Immature natural killer cell (primary cell): Measurements from ENCODE around the gene LCE1D. TPM values are rescaled to one million over a fixed set of nuclear protein-coding genes. Genes with fewer than 3 reads are reported as not detected.

Source experiments
- DNase-seq, 3 donors: peaks; one replicate each; pipeline ENCODE4 v3.0.0; 2022; ENCODE audit warnings: mixed read lengths in 1 of 3
- H3K27ac Mint-ChIP-seq, 6 donors: one replicate each; pipeline ENCODE4 v1.8.0; 2020; ENCODE audit warnings: mixed read lengths in 6 of 6, mild to moderate bottlenecking in 5 of 6, inconsistent platforms in 4 of 6, moderate library complexity in 3 of 6
- H3K27me3 Mint-ChIP-seq, 3 donors: one replicate each; pipeline ENCODE4 v1.8.0; 2020 to 2021; ENCODE audit warnings: low read depth in 3 of 3, mild to moderate bottlenecking in 3 of 3, mixed read lengths in 3 of 3, moderate library complexity in 3 of 3, inconsistent platforms in 1 of 3
- H3K36me3 Mint-ChIP-seq, 3 donors: one replicate each; pipeline ENCODE4 v1.8.0; 2020; ENCODE audit warnings: mixed read lengths in 3 of 3, inconsistent platforms in 2 of 3, mild to moderate bottlenecking in 2 of 3
- H3K4me1 Mint-ChIP-seq, 2 donors: one replicate each; pipeline ENCODE4 v1.8.0; 2020; ENCODE audit warnings: inconsistent platforms in 2 of 2, mild to moderate bottlenecking in 2 of 2, mixed read lengths in 2 of 2, moderate library complexity in 1 of 2
- H3K4me3 Mint-ChIP-seq, 5 donors: one replicate each; pipeline ENCODE4 v1.8.0; 2020; ENCODE audit warnings: mild to moderate bottlenecking in 5 of 5, mixed read lengths in 5 of 5, inconsistent platforms in 3 of 5, moderate library complexity in 3 of 5
- H3K9me3 Mint-ChIP-seq, 6 donors: one replicate each; pipeline ENCODE4 v1.8.0; 2020; ENCODE audit warnings: mild to moderate bottlenecking in 6 of 6, mixed read lengths in 6 of 6, inconsistent platforms in 4 of 6, moderate library complexity in 3 of 6
- polyA plus RNA-seq, 3 donors: library from polyadenylated mRNA; unstranded; fragments of 300-500 nt; fragmentation: Illumina TruSeq; gene quantifications; one replicate each; pipeline ENCODE4 v1.2.3, GENCODE V29; 2021

Gene LCE1D
- polyA plus RNA-seq, 3 donors from 2014 or later: not detected

GRCh38 chr1:152776361-152776760 lies 20.2 kb upstream of the LCE1D start:
- no peak for DNase-seq
- H3K27ac Mint-ChIP-seq: no peak overlapping the region
- peaks cover 5 to 29% (median 7%) of the 10 kb centered on the region in 3 donors for H3K27me3 Mint-ChIP-seq
- no peaks in the 10 kb centered on the region for H3K36me3 Mint-ChIP-seq
- H3K9me3 Mint-ChIP-seq: peaks cover 0 to 2% (median under 1%) of the 10 kb centered on the region in 6 donors
- no peaks in the 10 kb centered on the region for H3K4me1 Mint-ChIP-seq
- no peak overlapping the region for H3K4me3 Mint-ChIP-seq

GRCh38 chr1:152777510-152778137 lies 18.9 kb upstream of the LCE1D start:
- H3K27me3 Mint-ChIP-seq: peaks cover 5 to 27% (median 5%) of the 10 kb centered on the region in 3 donors
- no peak for DNase-seq
- peaks cover 0 to 2% (median under 1%) of the 10 kb centered on the region in 6 donors for H3K9me3 Mint-ChIP-seq
- H3K27ac Mint-ChIP-seq: no peak overlapping the region
- no peak overlapping the region for H3K4me3 Mint-ChIP-seq
- no peaks in the 10 kb centered on the region for H3K36me3 Mint-ChIP-seq
- H3K4me1 Mint-ChIP-seq: no peaks in the 10 kb centered on the region

GRCh38 chr1:152783095-152783494 lies 13.4 kb upstream of the LCE1D start:
- H3K9me3 Mint-ChIP-seq: peaks cover 0 to 2% (median 0%) of the 10 kb centered on the region in 6 donors
- no peak for DNase-seq

GRCh38 chr1:152786077-152786476 lies 10.4 kb upstream of the LCE1D start, which contains the start of gene LCE1E:
Gene LCE1E, plus strand, starts transcription at chr1:152786257. Its CDS starts 1,043 bp downstream, at chr1:152787300.
- Mint-ChIP-seq H3K36me3 (no peaks in the 10 kb centered on the region), H3K4me1 (no peaks in the 10 kb centered on the region), H3K4me3 (no peak within 1 kb of the TSS), H3K27me3 (peaks cover 5 to 13% (median 6%) of the 10 kb centered on the region in 3 donors), H3K27ac (no peak within 1 kb of the TSS), H3K9me3 (peaks cover 0 to 2% (median 0%) of the 10 kb centered on the region in 6 donors)
- no peak for DNase-seq

More at GRCh38 chr1:152783095-152783494, 13.4 kb upstream of the LCE1D start:
- Mint-ChIP-seq H3K27ac (no peak overlapping the region), H3K4me3 (no peak overlapping the region), H3K27me3 (peaks cover 6 to 22% (median 8%) of the 10 kb centered on the region in 3 donors), H3K36me3 (no peaks in the 10 kb centered on the region), H3K4me1 (no peaks in the 10 kb centered on the region)

GRCh38 chr1:152795686-152796085 lies 835 bp upstream of the LCE1D start:
- no peaks in the 10 kb centered on the region for H3K36me3 Mint-ChIP-seq
- H3K4me3 Mint-ChIP-seq: no peak overlapping the region
- H3K27me3 Mint-ChIP-seq: peaks cover 0 to 5% (median 1%) of the 10 kb centered on the region in 3 donors
- no peak overlapping the region for H3K27ac Mint-ChIP-seq
- H3K4me1 Mint-ChIP-seq: no peaks in the 10 kb centered on the region
- DNase-seq: no peak
- no peaks in the 10 kb centered on the region for H3K9me3 Mint-ChIP-seq

- DNase-seq: no peak
- Mint-ChIP-seq H3K9me3 (no peaks in the 10 kb centered on the region), H3K27me3 (peaks cover 0 to 7% (median 3%) of the 10 kb centered on the region in 3 donors), H3K27ac (no peak overlapping the region), H3K4me1 (no peaks in the 10 kb centered on the region), H3K4me3 (no peak overlapping the region), H3K36me3 (no peaks in the 10 kb centered on the region)
Measured at GRCh38 chr1:152801333-152801732, 4.8 kb downstream of the LCE1D start.

- no peaks in the 10 kb centered on the region for H3K4me1 Mint-ChIP-seq
- H3K9me3 Mint-ChIP-seq: peaks cover 0 to 4% (median 0%) of the 10 kb centered on the region in 6 donors
- no peak within 1 kb of the TSS for H3K4me3 Mint-ChIP-seq
- H3K27ac Mint-ChIP-seq: no peak within 1 kb of the TSS
- H3K27me3 Mint-ChIP-seq: peaks cover 3 to 7% (median 5%) of the 10 kb centered on the region in 3 donors
- DNase-seq: no peak
- H3K36me3 Mint-ChIP-seq: no peaks in the 10 kb centered on the region
Measured at GRCh38 chr1:152806576-152806975, 10.1 kb downstream of the LCE1D start, which contains the start of gene LCE1C. Gene LCE1C, minus strand, starts transcription at chr1:152806651. Its CDS starts 1,173 bp downstream, at chr1:152805478.

GRCh38 chr1:152811050-152811449 lies 14.5 kb downstream of the LCE1D start:
- Mint-ChIP-seq H3K36me3 (no peaks in the 10 kb centered on the region), H3K9me3 (peaks cover 0 to 4% (median 0%) of the 10 kb centered on the region in 6 donors), H3K27me3 (peaks cover 3 to 4% (median 4%) of the 10 kb centered on the region in 3 donors), H3K4me1 (no peaks in the 10 kb centered on the region), H3K4me3 (no peak overlapping the region), H3K27ac (no peak overlapping the region)
- DNase-seq: no peak

GRCh38 chr1:152811671-152812070 lies 15.2 kb downstream of the LCE1D start, which contains the start of gene LCE1B:
Gene LCE1B, plus strand, starts transcription at chr1:152811971. Its CDS starts 476 bp downstream, at chr1:152812447.
- Mint-ChIP-seq H3K4me1 (no peaks in the 10 kb centered on the region), H3K9me3 (peaks cover 0 to 4% (median 0%) of the 10 kb centered on the region in 6 donors), H3K27me3 (peaks cover 3 to 6% (median 4%) of the 10 kb centered on the region in 3 donors), H3K27ac (no peak within 1 kb of the TSS), H3K4me3 (no peak within 1 kb of the TSS), H3K36me3 (no peaks in the 10 kb centered on the region)
- DNase-seq: no peak

- no peak overlapping the region for H3K4me3 Mint-ChIP-seq
- H3K36me3 Mint-ChIP-seq: no peaks in the 10 kb centered on the region
Measured at GRCh38 chr1:152817309-152817708, 20.8 kb downstream of the LCE1D start.

GRCh38 chr1:152823294-152823693 lies 26.8 kb downstream of the LCE1D start:
- H3K27ac Mint-ChIP-seq: no peak overlapping the region

More at GRCh38 chr1:152817309-152817708, 20.8 kb downstream of the LCE1D start:
- Mint-ChIP-seq H3K9me3 (no peaks in the 10 kb centered on the region), H3K27ac (no peak overlapping the region), H3K4me1 (no peaks in the 10 kb centered on the region), H3K27me3 (peaks cover 0 to 6% (median 1%) of the 10 kb centered on the region in 3 donors)
- DNase-seq: no peak

GRCh38 chr1:152824964-152825363 lies 28.4 kb downstream of the LCE1D start:
- Mint-ChIP-seq H3K9me3 (peaks cover 0 to 2% (median 0%) of the 10 kb centered on the region in 6 donors), H3K36me3 (no peaks in the 10 kb centered on the region), H3K27ac (no peak overlapping the region), H3K4me3 (no peak overlapping the region), H3K27me3 (peaks cover 0 to 10% (median 1%) of the 10 kb centered on the region in 3 donors), H3K4me1 (no peaks in the 10 kb centered on the region)
- no peak for DNase-seq

More at GRCh38 chr1:152823294-152823693, 26.8 kb downstream of the LCE1D start:
- H3K9me3 Mint-ChIP-seq: no peaks in the 10 kb centered on the region
- H3K4me3 Mint-ChIP-seq: no peak overlapping the region
- no peak for DNase-seq
- H3K4me1 Mint-ChIP-seq: no peaks in the 10 kb centered on the region
- H3K36me3 Mint-ChIP-seq: no peaks in the 10 kb centered on the region
- H3K27me3 Mint-ChIP-seq: peaks cover 0 to 6% (median 3%) of the 10 kb centered on the region in 3 donors

- no peaks in the 10 kb centered on the region for H3K36me3 Mint-ChIP-seq
- H3K27me3 Mint-ChIP-seq: peaks cover 0 to 13% (median 2%) of the 10 kb centered on the region in 3 donors
- no peak within 1 kb of the TSS for H3K4me3 Mint-ChIP-seq
- H3K4me1 Mint-ChIP-seq: no peaks in the 10 kb centered on the region
- peaks cover 0 to 2% (median 0%) of the 10 kb centered on the region in 6 donors for H3K9me3 Mint-ChIP-seq
- no peak for DNase-seq
- H3K27ac Mint-ChIP-seq: no peak within 1 kb of the TSS
Measured at GRCh38 chr1:152827173-152827572, 30.7 kb downstream of the LCE1D start, which contains the start of gene LCE1A. Gene LCE1A, plus strand, starts transcription at chr1:152827473. Its CDS starts 0 bp downstream, at chr1:152827473.

GRCh38 chr1:152836870-152837269 lies 40.3 kb downstream of the LCE1D start:
- H3K4me1 Mint-ChIP-seq: no peaks in the 10 kb centered on the region
- H3K9me3 Mint-ChIP-seq: peaks cover 0 to 2% (median 0%) of the 10 kb centered on the region in 6 donors
- H3K4me3 Mint-ChIP-seq: no peak overlapping the region
- H3K36me3 Mint-ChIP-seq: no peaks in the 10 kb centered on the region
- no peak overlapping the region for H3K27ac Mint-ChIP-seq
- peaks cover 2 to 11% (median 6%) of the 10 kb centered on the region in 3 donors for H3K27me3 Mint-ChIP-seq
- no peak for DNase-seq
